GM13976 (cell line): ENCODE measurements around the gene FBXO28.

Experiments used
- DNase-seq: peaks from one replicate; pipeline ENCODE4 v3.0.0; 2012; ENCODE audit warnings: low spot score
- CTCF ChIP-seq: IDR thresholded peaks from 2 replicates; pipeline ENCODE4 v1.5.1; 2012; ENCODE audit warnings: borderline replicate concordance, mild to moderate bottlenecking; ENCODE audit not compliant: insufficient read depth; ENCODE audit errors: extremely low read depth, missing control alignments, control extremely low read depth
- in situ Hi-C: fragments of 300-500 bp; cut with MboI; formaldehyde crosslinking; loops from one replicate; pipeline ENCODE4 v1.12.0; 2022; ENCODE audit warnings: low sequenced_read_pairs, mixed read lengths, inconsistent platforms; ENCODE audit not compliant: unreplicated experiment

Gene FBXO28

DNA sequence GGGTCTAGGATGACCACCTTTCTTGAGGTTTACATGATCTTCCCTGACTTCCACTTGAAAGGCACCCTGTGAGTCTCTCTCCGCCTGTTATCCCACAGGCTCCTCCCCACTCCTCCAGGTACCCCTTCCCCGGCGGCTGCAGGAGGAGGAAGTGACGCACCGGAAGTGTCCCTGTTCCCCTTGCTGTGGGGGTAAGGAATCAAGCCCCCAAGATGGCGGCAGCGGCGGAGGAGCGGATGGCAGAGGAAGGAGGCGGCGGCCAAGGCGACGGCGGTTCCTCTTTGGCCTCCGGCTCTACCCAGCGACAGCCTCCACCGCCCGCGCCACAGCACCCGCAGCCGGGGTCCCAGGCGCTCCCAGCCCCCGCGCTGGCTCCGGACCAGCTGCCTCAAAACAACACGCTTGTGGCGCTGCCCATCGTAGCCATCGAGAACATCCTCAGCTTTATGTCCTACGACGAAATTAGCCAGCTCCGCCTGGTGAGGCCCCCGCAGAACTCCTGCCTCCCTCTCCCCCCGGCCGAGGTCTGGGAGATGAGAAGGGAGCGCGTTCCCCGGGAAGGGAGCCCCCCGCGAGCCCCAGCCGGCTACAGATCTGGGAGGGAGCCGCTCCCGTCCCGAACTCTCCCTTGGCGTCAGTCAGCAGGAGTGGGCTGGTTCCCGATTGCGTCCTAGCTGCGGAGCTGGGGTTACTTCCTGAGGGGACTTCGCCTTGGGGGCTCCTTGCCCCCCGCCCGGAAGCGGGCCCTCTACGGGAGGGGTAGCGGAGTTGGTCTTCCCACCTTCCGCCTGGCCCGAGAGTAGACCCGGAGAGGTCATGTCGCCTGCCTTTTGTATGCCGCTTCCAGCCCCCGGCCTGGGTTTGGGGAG lies at the start of gene FBXO28:
Gene FBXO28, plus strand, starts transcription at position 194 of the 869 bp plus-strand sequence. Its CDS starts 19 bp downstream, at position 213.
- in situ Hi-C loops, result no loop called here
- TF ChIP-seq CTCF, result no peak
- DNase-seq, result peak; percentile 94

- TF ChIP-seq CTCF, result no peak
- DNase-seq, result no peak
- in situ Hi-C loops, result no loop called here
Measured at GRCh38 chr1:224064150-224064549, 49.8 kb upstream of the FBXO28 start.

GRCh38 chr1:224065455-224065854 lies 48.5 kb upstream of the FBXO28 start:
- DNase-seq, result no peak
- in situ Hi-C loops, result no loop called here
- no peak for TF ChIP-seq CTCF

GRCh38 chr1:224067207-224067606 lies 46.7 kb upstream of the FBXO28 start:
- in situ Hi-C loops, result no loop called here
- no peak for DNase-seq
- no peak for TF ChIP-seq CTCF

DNA sequence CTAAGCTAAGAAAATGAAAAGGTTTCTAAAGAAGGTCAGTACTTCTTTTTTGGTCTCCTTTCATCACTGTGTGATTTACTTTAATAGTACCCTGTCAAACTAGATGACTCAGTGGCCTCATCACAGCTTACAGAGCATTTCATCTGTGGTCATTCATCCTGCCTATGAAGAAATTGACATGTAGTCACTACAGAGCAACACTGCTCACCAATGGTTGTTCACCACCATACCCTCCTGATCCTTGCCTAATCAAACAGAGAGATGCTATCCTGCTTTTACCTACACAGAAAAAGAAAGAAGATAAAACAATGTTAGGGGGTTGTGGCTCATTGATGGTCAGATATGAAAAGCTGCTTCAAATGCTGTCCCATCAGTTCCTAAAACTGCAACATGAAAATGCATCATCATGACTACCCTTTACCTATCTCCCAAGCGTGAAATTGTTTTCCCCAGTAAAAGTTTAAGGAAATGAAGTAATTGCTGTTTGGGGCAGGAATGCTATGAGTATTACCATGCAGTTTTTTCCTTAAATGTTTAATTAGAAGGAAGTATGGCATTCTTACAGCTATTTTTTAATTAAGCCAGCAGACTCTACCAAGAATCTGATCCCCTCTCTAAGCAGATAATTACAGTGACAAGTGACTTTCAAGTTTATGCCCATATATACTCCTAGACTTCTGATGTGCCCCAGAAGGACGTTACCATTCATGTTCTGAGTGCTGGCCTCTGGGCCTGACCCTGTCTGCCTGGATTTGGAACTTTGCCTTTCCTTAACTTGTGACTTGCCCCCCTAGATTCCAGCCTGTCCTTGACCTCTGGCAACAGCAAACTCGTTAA lies 46.1 kb upstream of the FBXO28 start:
- in situ Hi-C loops, result no loop called here
- TF ChIP-seq CTCF, result no peak

DNA sequence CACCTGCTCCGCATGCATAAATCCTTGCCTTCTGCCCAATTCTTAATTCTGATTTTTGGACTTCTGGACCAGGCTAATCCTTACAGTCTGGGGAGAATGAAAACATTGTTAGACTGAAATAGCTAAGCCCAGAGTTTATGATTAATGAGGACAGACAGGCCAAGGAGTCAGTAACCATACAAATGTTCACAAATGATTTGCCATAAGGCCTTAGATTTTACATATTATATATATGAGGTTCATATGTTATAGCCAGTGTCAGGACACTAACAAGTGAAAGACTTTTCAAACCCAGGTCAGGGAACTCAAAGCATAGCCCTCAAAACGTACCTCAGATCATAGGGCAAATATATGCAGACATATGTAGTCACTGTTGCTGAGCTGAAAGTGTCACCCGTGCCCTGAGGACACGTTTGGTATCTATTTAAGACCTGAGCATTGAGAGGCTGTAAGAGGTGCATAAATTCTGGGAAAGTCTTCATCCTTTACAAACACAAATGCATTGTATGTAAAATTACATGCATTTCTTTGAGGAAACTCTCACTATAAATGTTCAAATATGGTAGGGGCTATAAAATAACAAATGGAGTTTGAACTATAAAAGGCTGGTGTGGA lies 45.3 kb upstream of the FBXO28 start:
- TF ChIP-seq CTCF, result no peak
- in situ Hi-C loops, result no loop called here
- no peak for DNase-seq

More for the DNA sequence above, 46.1 kb upstream of the FBXO28 start:
- no peak for DNase-seq
